ENCODE results near the gene OVCA2. TPM values are rescaled to one million over a fixed set of nuclear protein-coding genes. Genes with fewer than 3 reads are reported as not detected.

Gene OVCA2
- total RNA-seq, 1 experiment from 2014 or later, result 27.3 TPM

DNA sequence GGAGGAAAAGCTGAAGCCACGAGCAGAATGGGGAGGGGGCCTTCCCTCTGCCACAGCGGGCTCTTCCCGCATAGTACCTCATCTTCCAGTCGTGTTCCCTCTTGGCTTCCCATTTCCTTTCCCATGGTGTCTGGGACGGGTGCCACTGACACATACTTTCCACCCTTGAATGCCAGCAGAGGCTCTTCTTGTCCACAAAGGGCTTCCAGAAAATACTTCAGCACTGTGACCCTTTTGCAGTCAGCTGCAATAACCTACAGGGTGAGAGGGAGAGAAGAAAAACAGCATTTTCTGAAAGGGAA, 43.8 kb downstream of the OVCA2 start:
- Histone ChIP-seq H2AFZ (ENCODE audit: low read depth, low read length, poor library complexity, severe bottlenecking) (no peak overlapping the region), H3K27ac (ENCODE audit: low read depth, low read length) (no peak overlapping the region), H3K4me2 (ENCODE audit: low read length) (no peak overlapping the region), H3K4me3 (replicated peaks in 1 of 2; ENCODE audit: low read depth in 1 of 2, low read length in 2 of 2) (no peak overlapping the region), H4K20me1 (ENCODE audit: insufficient read depth) (no peaks in the 10 kb centered on the region), H3K4me1 (ENCODE audit: control insufficient read depth in 1 of 2, insufficient read depth in 2 of 2, low read length in 2 of 2) (peaks cover 0 to 16% of the 10 kb centered on the region in 2 experiments; a peak in 1 of 4 replicates), H3K36me3 (ENCODE audit: control insufficient read depth in 1 of 2, insufficient read depth in 2 of 2, low read length in 2 of 2) (0 out of 4 replicates have a peak, but pooled peaks cover 0 to 2% of the 10 kb centered on the region in 2 experiments), H3K79me2 (ENCODE audit: insufficient read depth, low read length) (no peaks in the 10 kb centered on the region), H3K9ac (ENCODE audit: low read length) (no peak overlapping the region), H3K9me3 (ENCODE audit: control insufficient read depth in 1 of 2, insufficient read depth in 1 of 2, low read depth in 1 of 2, low read length in 2 of 2) (no peaks in the 10 kb centered on the region), H3K27me3 (ENCODE audit: insufficient read depth, low read length) (no peaks in the 10 kb centered on the region), H3K9me2 (ENCODE audit: insufficient read depth) (no peaks in the 10 kb centered on the region)
- DNase-seq (ENCODE audit: low read depth, low spot score) (no peak), ATAC-seq (no peak)
- POLR2A ChIA-PET, result no interaction called here
- intact Hi-C loops (cut with micrococcal nuclease), result no loop called here
- CTCF ChIA-PET, result no interaction called here
- BruUV-seq (replicated peaks), result no TSS peak
- RAD21 ChIA-PET (ENCODE audit: low non-redundant PET in 1 of 2, low total read pairs in 2 of 2, uncharacterized antibody in 2 of 2, unreplicated experiment in 2 of 2), result no interaction called here
- no peak for TF ChIP-seq ELF1 (IDR thresholded peaks at IDR 0.05; ENCODE audit: borderline replicate concordance, low read depth)
- TF ChIP-seq, protein P1, sequence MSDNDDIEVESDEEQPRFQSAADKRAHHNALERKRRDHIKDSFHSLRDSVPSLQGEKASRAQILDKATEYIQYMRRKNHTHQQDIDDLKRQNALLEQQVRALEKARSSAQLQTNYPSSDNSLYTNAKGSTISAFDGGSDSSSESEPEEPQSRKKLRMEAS (IDR thresholded peaks at IDR 0.05), result no peak
- TF ChIP-seq JUND (IDR thresholded peaks at IDR 0.05), result no peak
- TF ChIP-seq ZNF274 (IDR thresholded peaks at IDR 0.05; ENCODE audit: low read depth, low read length), result no peak
- TF ChIP-seq SRF (IDR thresholded peaks at IDR 0.05; ENCODE audit: low read depth), result no peak
- TF ChIP-seq, protein P2, sequence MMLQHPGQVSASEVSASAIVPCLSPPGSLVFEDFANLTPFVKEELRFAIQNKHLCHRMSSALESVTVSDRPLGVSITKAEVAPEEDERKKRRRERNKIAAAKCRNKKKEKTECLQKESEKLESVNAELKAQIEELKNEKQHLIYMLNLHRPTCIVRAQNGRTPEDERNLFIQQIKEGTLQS (IDR thresholded peaks at IDR 0.05), result no peak
- no peak for TF ChIP-seq EZH2phosphoT487 (IDR thresholded peaks at IDR 0.05; ENCODE audit: borderline replicate concordance)
- TF ChIP-seq YY1 (IDR thresholded peaks at IDR 0.05; ENCODE audit: extremely low read depth, insufficient replicate concordance, low read depth, low read length), result no peak
- no peak for TF ChIP-seq POLR2A (IDR thresholded peaks at IDR 0.05; ENCODE audit: borderline replicate concordance, extremely low read depth, insufficient read depth, insufficient read length)
- no peak for TF ChIP-seq FOSL1 (IDR thresholded peaks at IDR 0.05; ENCODE audit: low read depth)
- TF ChIP-seq TCF7L2 (IDR thresholded peaks at IDR 0.05; ENCODE audit: borderline replicate concordance, extremely low read depth, insufficient read depth, insufficient read length), result no peak
- TF ChIP-seq SIN3A (IDR thresholded peaks at IDR 0.05; ENCODE audit: low read depth), result no peak
- TF ChIP-seq EZH2 (IDR thresholded peaks at IDR 0.05), result no peak
- no peak for TF ChIP-seq CEBPB (IDR thresholded peaks at IDR 0.05; ENCODE audit: low read depth)
- TF ChIP-seq, protein P3, sequence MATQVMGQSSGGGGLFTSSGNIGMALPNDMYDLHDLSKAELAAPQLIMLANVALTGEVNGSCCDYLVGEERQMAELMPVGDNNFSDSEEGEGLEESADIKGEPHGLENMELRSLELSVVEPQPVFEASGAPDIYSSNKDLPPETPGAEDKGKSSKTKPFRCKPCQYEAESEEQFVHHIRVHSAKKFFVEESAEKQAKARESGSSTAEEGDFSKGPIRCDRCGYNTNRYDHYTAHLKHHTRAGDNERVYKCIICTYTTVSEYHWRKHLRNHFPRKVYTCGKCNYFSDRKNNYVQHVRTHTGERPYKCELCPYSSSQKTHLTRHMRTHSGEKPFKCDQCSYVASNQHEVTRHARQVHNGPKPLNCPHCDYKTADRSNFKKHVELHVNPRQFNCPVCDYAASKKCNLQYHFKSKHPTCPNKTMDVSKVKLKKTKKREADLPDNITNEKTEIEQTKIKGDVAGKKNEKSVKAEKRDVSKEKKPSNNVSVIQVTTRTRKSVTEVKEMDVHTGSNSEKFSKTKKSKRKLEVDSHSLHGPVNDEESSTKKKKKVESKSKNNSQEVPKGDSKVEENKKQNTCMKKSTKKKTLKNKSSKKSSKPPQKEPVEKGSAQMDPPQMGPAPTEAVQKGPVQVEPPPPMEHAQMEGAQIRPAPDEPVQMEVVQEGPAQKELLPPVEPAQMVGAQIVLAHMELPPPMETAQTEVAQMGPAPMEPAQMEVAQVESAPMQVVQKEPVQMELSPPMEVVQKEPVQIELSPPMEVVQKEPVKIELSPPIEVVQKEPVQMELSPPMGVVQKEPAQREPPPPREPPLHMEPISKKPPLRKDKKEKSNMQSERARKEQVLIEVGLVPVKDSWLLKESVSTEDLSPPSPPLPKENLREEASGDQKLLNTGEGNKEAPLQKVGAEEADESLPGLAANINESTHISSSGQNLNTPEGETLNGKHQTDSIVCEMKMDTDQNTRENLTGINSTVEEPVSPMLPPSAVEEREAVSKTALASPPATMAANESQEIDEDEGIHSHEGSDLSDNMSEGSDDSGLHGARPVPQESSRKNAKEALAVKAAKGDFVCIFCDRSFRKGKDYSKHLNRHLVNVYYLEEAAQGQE (IDR thresholded peaks at IDR 0.05; ENCODE audit: low read depth), result no peak

Data from HCT116 (cell line).